ENCODE measurements around the gene LYZ.
"Not testable (repeated sequence)": the region's sequence is repeated elsewhere in the genome, so short reads cannot be mapped to it uniquely, and the experiment has no call there.

The LYZ gene

GRCh38 chr12:69309461-69309860 lies 38.7 kb upstream of the LYZ start:
- no peak for DNase-seq
- Histone ChIP-seq H3K27ac (ENCODE audit: low read length) (no peak overlapping the region), H2AFZ (ENCODE audit: low read length) (no peak overlapping the region), H3K9me2 (replicated peaks; ENCODE audit: insufficient read depth, low read length) (no peaks in the 10 kb centered on the region), H3K4me2 (ENCODE audit: low read depth, low read length) (no peak overlapping the region), H3F3A (ENCODE audit: insufficient read depth, low read length) (no peaks in the 10 kb centered on the region), H3K9ac (ENCODE audit: low read length) (no peak overlapping the region), H3K36me3 (replicated peaks; ENCODE audit: insufficient read depth, low read length) (no peaks in the 10 kb centered on the region), H3K4me3 (ENCODE audit: low read length) (no peak overlapping the region), H3K27me3 (replicated peaks; ENCODE audit: insufficient read depth, low read length) (no peaks in the 10 kb centered on the region), H3K79me2 (ENCODE audit: low read length) (no peaks in the 10 kb centered on the region), H3K9me3 (replicated peaks; ENCODE audit: insufficient read depth, low read length) (no peaks in the 10 kb centered on the region), H4K20me1 (ENCODE audit: insufficient read depth, low read length) (no peaks in the 10 kb centered on the region), H3K4me1 (ENCODE audit: low read length) (no peaks in the 10 kb centered on the region)
- TF ChIP-seq EZH2 (optimal IDR thresholded peaks at IDR 0.05; ENCODE audit: low read depth, low read length): no peak
- TF ChIP-seq CTCF (IDR thresholded peaks at IDR 0.05; ENCODE audit: low read length): no peak
- no peak for TF ChIP-seq EZH2phosphoT487 (IDR thresholded peaks at IDR 0.05; ENCODE audit: low read length)

GRCh38 chr12:69313209-69313608 lies 35.0 kb upstream of the LYZ start:
- Histone ChIP-seq H3K27ac (ENCODE audit: low read length) (no peak overlapping the region), H3K36me3 (replicated peaks; ENCODE audit: insufficient read depth, low read length) (no peaks in the 10 kb centered on the region), H3K27me3 (replicated peaks; ENCODE audit: insufficient read depth, low read length) (no peaks in the 10 kb centered on the region), H3K4me1 (ENCODE audit: low read length) (no peaks in the 10 kb centered on the region), H3K9me3 (replicated peaks; ENCODE audit: insufficient read depth, low read length) (no peaks in the 10 kb centered on the region), H3K4me3 (ENCODE audit: low read length) (no peak overlapping the region), H4K20me1 (ENCODE audit: insufficient read depth, low read length) (no peaks in the 10 kb centered on the region), H3K4me2 (ENCODE audit: low read depth, low read length) (no peak overlapping the region), H3K9me2 (replicated peaks; ENCODE audit: insufficient read depth, low read length) (no peaks in the 10 kb centered on the region), H2AFZ (ENCODE audit: low read length) (no peak overlapping the region), H3K9ac (ENCODE audit: low read length) (no peak overlapping the region), H3F3A (ENCODE audit: insufficient read depth, low read length) (no peaks in the 10 kb centered on the region), H3K79me2 (ENCODE audit: low read length) (no peaks in the 10 kb centered on the region)
- no peak for DNase-seq
- TF ChIP-seq CTCF (IDR thresholded peaks at IDR 0.05; ENCODE audit: low read length): no peak
- no peak for TF ChIP-seq EZH2 (optimal IDR thresholded peaks at IDR 0.05; ENCODE audit: low read depth, low read length)
- TF ChIP-seq EZH2phosphoT487 (IDR thresholded peaks at IDR 0.05; ENCODE audit: low read length): no peak

GRCh38 chr12:69316784-69317183 lies 31.4 kb upstream of the LYZ start:
- H3F3A ChIP-seq (ENCODE audit: insufficient read depth, low read length); H3K4me2 ChIP-seq (ENCODE audit: low read depth, low read length); H3K27ac ChIP-seq (ENCODE audit: low read length); H3K4me3 ChIP-seq (ENCODE audit: low read length); DNase-seq; H3K9ac ChIP-seq (ENCODE audit: low read length); H3K9me3 ChIP-seq (replicated peaks; ENCODE audit: insufficient read depth, low read length); H3K36me3 ChIP-seq (replicated peaks; ENCODE audit: insufficient read depth, low read length); H3K27me3 ChIP-seq (replicated peaks; ENCODE audit: insufficient read depth, low read length); H2AFZ ChIP-seq (ENCODE audit: low read length); H3K79me2 ChIP-seq (ENCODE audit: low read length); H3K4me1 ChIP-seq (ENCODE audit: low read length); H4K20me1 ChIP-seq (ENCODE audit: insufficient read depth, low read length); H3K9me2 ChIP-seq (replicated peaks; ENCODE audit: insufficient read depth, low read length): not testable (repeated sequence)

GRCh38 chr12:69317233-69317632 lies 30.9 kb upstream of the LYZ start:
- H3F3A ChIP-seq (ENCODE audit: insufficient read depth, low read length): not testable (repeated sequence)

More at GRCh38 chr12:69317233-69317632, 30.9 kb upstream of the LYZ start:
- not testable (repeated sequence) for H3K27me3 ChIP-seq (replicated peaks; ENCODE audit: insufficient read depth, low read length); H3K4me3 ChIP-seq (ENCODE audit: low read length); H3K4me2 ChIP-seq (ENCODE audit: low read depth, low read length); H3K9me3 ChIP-seq (replicated peaks; ENCODE audit: insufficient read depth, low read length); H3K9me2 ChIP-seq (replicated peaks; ENCODE audit: insufficient read depth, low read length); H3K27ac ChIP-seq (ENCODE audit: low read length); DNase-seq; H3K9ac ChIP-seq (ENCODE audit: low read length); H4K20me1 ChIP-seq (ENCODE audit: insufficient read depth, low read length); H3K79me2 ChIP-seq (ENCODE audit: low read length); H3K4me1 ChIP-seq (ENCODE audit: low read length); H3K36me3 ChIP-seq (replicated peaks; ENCODE audit: insufficient read depth, low read length); H2AFZ ChIP-seq (ENCODE audit: low read length)

Data from MM.1S (cell line).